Heart left ventricle (tissue), 13 donors: ENCODE measurements around the gene CIB4.

Source experiments
- POLR2A ChIP-seq, 2 donors: fragments of 450-650 bp; IDR thresholded peaks; one replicate each; pipeline ENCODE4 v1.6.1; 2017; ENCODE audit warnings: antibody characterized with exemption in 2 of 2, mild to moderate bottlenecking in 2 of 2, moderate library complexity in 2 of 2
- TF ChIP-seq, protein P1 (sequence below), 12 donors: fragments of 200-600 bp; sonication (generic) in 4 of 12; IDR thresholded peaks; one replicate each; pipeline versions ENCODE4 v1.5.0 to v1.8.0; 2018 to 2022; ENCODE audit warnings: antibody characterized with exemption in 12 of 12, mild to moderate bottlenecking in 5 of 12
- donor health status: ischemic (EF 13 %, LVEDD 7.1; RV severe dilation, severe dysfunction).
- donor health status: DM: no; HTN: yes; CAD: no.
- donor health status: DM: no; HTN: no; CAD: no.
- donor health status: ischemic (EF 25% LVEDD 6.9; RV normal size, moderate dysfunction).
- donor health status: ischemic (EF 25% LVEDD 5.7; RV mildly dilated, moderate dysfunction).
- donor health status: ischemic (EF 35%, LVEDD 5.7; RV mildly dilated, moderate dysfunction).
- donor health status: nonischemic (EF 11% LVEDD 7.7; RV severe dilation, severe dysfunction).
- donor health status: DM: yes; HTN: yes; CAD: no.
- donor health status: PGD.
- donor health status: ischemic (EF 29% LVEDD 5.4; RV normal size, mild dysfunction).
- donor health status: nonischemic (EF 23%, LVEDD 6.1; RV moderate dilation, normal function).

DNA sequence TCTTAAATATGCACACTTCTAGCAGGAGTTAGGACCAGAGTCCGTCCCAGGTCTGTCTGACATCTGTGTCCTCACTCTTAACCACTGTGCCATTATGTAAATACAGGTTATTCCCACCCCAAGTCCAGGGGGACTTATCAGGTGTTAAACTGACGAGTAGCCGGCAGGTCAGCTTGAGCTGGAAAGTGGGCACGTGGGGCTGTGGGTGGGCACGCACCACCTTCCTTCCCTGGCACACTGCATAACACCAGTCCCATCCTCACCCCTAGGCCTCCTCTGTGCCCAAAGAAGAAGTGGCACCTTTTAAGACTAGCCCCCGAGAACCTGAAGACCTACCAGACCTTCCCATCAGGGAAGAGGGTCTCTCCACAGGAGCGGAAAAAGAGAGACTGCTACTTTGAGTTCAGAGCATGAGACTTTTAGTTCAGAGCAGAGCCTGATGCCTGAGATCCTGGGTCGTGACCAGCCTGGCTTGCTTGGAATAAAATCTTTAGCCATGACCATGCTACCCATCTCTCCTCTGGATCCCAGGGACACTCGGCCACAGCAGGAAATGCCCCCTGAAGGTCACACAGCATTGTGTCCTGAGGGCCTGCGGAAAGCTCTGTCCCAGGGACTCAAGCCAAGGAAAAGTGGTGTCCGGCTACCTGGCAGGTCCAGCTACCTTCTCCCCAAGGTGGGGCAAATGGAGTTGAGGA lies 62.0 kb downstream of the CIB4 start:
- no peak for TF ChIP-seq POLR2A (IDR thresholded peaks at IDR 0.05)
- TF ChIP-seq, protein P1, sequence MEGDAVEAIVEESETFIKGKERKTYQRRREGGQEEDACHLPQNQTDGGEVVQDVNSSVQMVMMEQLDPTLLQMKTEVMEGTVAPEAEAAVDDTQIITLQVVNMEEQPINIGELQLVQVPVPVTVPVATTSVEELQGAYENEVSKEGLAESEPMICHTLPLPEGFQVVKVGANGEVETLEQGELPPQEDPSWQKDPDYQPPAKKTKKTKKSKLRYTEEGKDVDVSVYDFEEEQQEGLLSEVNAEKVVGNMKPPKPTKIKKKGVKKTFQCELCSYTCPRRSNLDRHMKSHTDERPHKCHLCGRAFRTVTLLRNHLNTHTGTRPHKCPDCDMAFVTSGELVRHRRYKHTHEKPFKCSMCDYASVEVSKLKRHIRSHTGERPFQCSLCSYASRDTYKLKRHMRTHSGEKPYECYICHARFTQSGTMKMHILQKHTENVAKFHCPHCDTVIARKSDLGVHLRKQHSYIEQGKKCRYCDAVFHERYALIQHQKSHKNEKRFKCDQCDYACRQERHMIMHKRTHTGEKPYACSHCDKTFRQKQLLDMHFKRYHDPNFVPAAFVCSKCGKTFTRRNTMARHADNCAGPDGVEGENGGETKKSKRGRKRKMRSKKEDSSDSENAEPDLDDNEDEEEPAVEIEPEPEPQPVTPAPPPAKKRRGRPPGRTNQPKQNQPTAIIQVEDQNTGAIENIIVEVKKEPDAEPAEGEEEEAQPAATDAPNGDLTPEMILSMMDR (IDR thresholded peaks at IDR 0.05) = no peak
